Smooth muscle cell (in vitro differentiated cells): ENCODE data around the gene P2RY11. TPM values are rescaled to one million over a fixed set of nuclear protein-coding genes. Genes with fewer than 3 reads are reported as not detected.

Source experiments
- DNase-seq: peaks from one replicate; lab custom pipeline; 2025; ENCODE audit not compliant: unreplicated experiment; lab: John Stamatoyannopoulos, UW
- H2AFZ ChIP-seq: fragments of 200-600 bp; sonication (generic); 2 replicates; pipeline ENCODE4 v1.6.0; 2016; ENCODE audit warnings: antibody characterized with exemption, low read depth, mild to moderate bottlenecking
- H3F3A ChIP-seq: fragments of 200-600 bp; sonication (generic); 2 replicates; pipeline ENCODE4 v1.6.0; 2017; ENCODE audit warnings: antibody characterized with exemption, low read depth
- H3K27ac ChIP-seq: fragments of 200-600 bp; sonication (generic); 2 replicates; pipeline ENCODE4 v1.5.1; 2016; ENCODE audit warnings: low read depth, mild to moderate bottlenecking
- H3K27me3 ChIP-seq: fragments of 200-600 bp; sonication (generic); 2 replicates; pipeline ENCODE4 v1.6.1; 2016; ENCODE audit warnings: low read depth, mild to moderate bottlenecking
- H3K36me3 ChIP-seq: fragments of 200-600 bp; sonication (generic); 2 replicates; pipeline ENCODE4 v1.5.1; 2016; ENCODE audit warnings: low read depth
- H3K4me1 ChIP-seq: fragments of 200-600 bp; sonication (generic); 2 replicates; pipeline ENCODE4 v1.5.1; 2016; ENCODE audit warnings: low read depth
- H3K4me2 ChIP-seq: fragments of 200-600 bp; sonication (generic); 2 replicates; pipeline ENCODE4 v1.6.0; 2016; ENCODE audit warnings: mild to moderate bottlenecking
- H3K4me3 ChIP-seq: fragments of 200-600 bp; sonication (generic); 2 replicates; pipeline ENCODE4 v1.5.1; 2016; ENCODE audit warnings: mild to moderate bottlenecking
- H3K79me2 ChIP-seq: fragments of 200-600 bp; sonication (generic); 2 replicates; pipeline ENCODE4 v1.6.0; 2016; ENCODE audit warnings: low read depth, mild to moderate bottlenecking
- H3K9ac ChIP-seq: fragments of 200-600 bp; sonication (generic); 2 replicates; pipeline ENCODE4 v1.6.0; 2016; ENCODE audit warnings: low read depth
- H3K9me3 ChIP-seq: fragments of 200-600 bp; sonication (generic); replicated peaks from 2 replicates; pipeline ENCODE4 v1.5.1; 2016; ENCODE audit warnings: low read depth
- H4K20me1 ChIP-seq: fragments of 200-600 bp; sonication (generic); 2 replicates; pipeline ENCODE4 v1.6.0; 2016; ENCODE audit warnings: low read depth
- whole genome bisulfite sequencing: methylation state at CpG from one replicate; pipeline ENCODE4 v1.1.7; 2016; ENCODE audit warnings: low lambda C conversion rate; 5-methylcytosine and 5-hydroxymethylcytosine counted together
- polyA plus RNA-seq: library from polyadenylated mRNA; unstranded; fragments of >200 nt; fragmentation: Nextera tagmentation; extraction: Ambion mirVana; gene quantifications from 2 replicates; pipeline ENCODE4 v1.2.1, GENCODE V29; 2016
- total RNA-seq: library from RNA; depleted of rRNA; stranded (reverse); fragments of >200 nt; gene quantifications from 2 replicates; pipeline ENCODE4 v1.2.3, GENCODE V29; 2014
- TF ChIP-seq, protein P1 (sequence below): fragments of 200-600 bp; sonication (generic); IDR thresholded peaks from 2 replicates; pipeline ENCODE4 v1.5.1; 2017; ENCODE audit warnings: borderline replicate concordance, mild to moderate bottlenecking, antibody characterized with exemption; ENCODE audit not compliant: insufficient read depth, poor library complexity, severe bottlenecking

Gene P2RY11
- total and polyA plus RNA-seq, 2 experiments from 2014 or later: 1.5 to 3.8 TPM

- Histone ChIP-seq H3K9me3 (no peaks in the 10 kb centered on the region), H3K4me1 (no peaks in the 10 kb centered on the region), H3K4me3 (no peak overlapping the region), H3K4me2 (no peak overlapping the region), H3K27ac (no peak overlapping the region), H3K79me2 (no peaks in the 10 kb centered on the region), H3K9ac (no peak overlapping the region), H3F3A (no peaks in the 10 kb centered on the region), H3K36me3 (peaks cover 7% of the 10 kb centered on the region), H2AFZ (no peak overlapping the region), H3K27me3 (no peaks in the 10 kb centered on the region), H4K20me1 (no peaks in the 10 kb centered on the region)
- TF ChIP-seq, protein P1, sequence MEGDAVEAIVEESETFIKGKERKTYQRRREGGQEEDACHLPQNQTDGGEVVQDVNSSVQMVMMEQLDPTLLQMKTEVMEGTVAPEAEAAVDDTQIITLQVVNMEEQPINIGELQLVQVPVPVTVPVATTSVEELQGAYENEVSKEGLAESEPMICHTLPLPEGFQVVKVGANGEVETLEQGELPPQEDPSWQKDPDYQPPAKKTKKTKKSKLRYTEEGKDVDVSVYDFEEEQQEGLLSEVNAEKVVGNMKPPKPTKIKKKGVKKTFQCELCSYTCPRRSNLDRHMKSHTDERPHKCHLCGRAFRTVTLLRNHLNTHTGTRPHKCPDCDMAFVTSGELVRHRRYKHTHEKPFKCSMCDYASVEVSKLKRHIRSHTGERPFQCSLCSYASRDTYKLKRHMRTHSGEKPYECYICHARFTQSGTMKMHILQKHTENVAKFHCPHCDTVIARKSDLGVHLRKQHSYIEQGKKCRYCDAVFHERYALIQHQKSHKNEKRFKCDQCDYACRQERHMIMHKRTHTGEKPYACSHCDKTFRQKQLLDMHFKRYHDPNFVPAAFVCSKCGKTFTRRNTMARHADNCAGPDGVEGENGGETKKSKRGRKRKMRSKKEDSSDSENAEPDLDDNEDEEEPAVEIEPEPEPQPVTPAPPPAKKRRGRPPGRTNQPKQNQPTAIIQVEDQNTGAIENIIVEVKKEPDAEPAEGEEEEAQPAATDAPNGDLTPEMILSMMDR: no peak
- 96% methylated on average over 39 of the region's 39 CpGs for WGBS
- DNase-seq: no peak
Measured at GRCh38 chr19:10135551-10136334, 24.2 kb downstream of the P2RY11 start.

GRCh38 chr19:10136936-10137335, 25.4 kb downstream of the P2RY11 start:
- no peaks in the 10 kb centered on the region for H3K4me1 ChIP-seq
- no peak for DNase-seq
- peaks cover 18% of the 10 kb centered on the region for H3K36me3 ChIP-seq
- H3K4me2 ChIP-seq: no peak overlapping the region
- H3K27me3 ChIP-seq: no peaks in the 10 kb centered on the region
- H3K79me2 ChIP-seq: no peaks in the 10 kb centered on the region
- no peak overlapping the region for H3K27ac ChIP-seq
- TF ChIP-seq, protein P1: no peak
- H4K20me1 ChIP-seq: no peaks in the 10 kb centered on the region
- H3K9ac ChIP-seq: no peak overlapping the region
- H3F3A ChIP-seq: no peaks in the 10 kb centered on the region
- no peaks in the 10 kb centered on the region for H3K9me3 ChIP-seq
- no peak overlapping the region for H3K4me3 ChIP-seq
- H2AFZ ChIP-seq: no peak overlapping the region
- WGBS: 98% methylated on average over 14 of the region's 14 CpGs

DNA sequence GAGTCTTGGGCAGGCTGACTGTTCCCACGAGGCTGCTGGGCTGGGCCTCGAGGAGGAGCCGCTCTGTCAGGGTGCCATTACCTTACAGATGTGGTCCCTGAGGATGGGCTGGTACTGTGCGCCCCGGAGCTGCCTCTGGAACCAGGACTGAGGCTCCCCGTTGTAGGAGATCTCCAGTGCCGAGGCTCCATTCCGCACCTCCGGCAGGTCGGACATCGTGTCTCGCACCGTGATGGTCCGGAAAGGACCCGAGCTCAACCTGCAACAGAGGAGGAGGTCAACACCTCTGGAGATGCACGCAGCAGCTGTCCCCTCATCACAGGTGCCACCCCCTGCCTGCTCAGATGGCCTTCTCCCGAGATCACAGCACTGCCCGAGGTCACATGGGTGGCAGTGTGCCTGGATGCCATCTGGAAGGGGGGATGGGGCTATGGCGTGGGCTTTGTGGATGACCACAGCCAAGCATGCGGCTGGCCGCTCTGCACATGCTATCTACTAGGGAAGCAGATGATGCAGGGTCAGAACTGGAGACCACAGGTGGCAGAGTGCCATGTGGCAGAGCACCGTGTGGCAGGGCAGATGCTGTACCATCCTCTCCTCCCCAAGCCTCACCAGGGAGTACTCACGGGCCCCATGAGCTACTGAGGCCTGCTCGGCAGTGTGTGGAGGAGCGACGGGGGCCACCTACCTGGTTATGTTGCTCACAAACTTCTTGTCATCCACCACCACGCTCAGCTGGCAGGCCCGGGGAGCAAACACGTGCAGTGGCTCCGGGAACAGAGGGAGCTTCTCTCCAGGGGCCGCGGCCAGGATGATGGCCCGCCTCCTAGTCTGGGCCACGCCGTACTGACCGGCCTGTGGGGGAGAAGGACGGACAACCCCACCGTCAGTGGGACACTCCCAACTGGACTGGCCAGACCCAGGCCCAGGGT, 26.5 kb downstream of the P2RY11 start:
- TF ChIP-seq, protein P1: no peak
- Histone ChIP-seq H3F3A (no peaks in the 10 kb centered on the region), H3K27ac (no peak overlapping the region), H3K4me1 (no peaks in the 10 kb centered on the region), H2AFZ (no peak overlapping the region), H3K4me2 (no peak overlapping the region), H3K9me3 (no peaks in the 10 kb centered on the region), H4K20me1 (no peaks in the 10 kb centered on the region), H3K79me2 (no peaks in the 10 kb centered on the region), H3K27me3 (no peaks in the 10 kb centered on the region), H3K4me3 (no peak overlapping the region), H3K36me3 (peaks cover 18% of the 10 kb centered on the region), H3K9ac (no peak overlapping the region)
- no peak for DNase-seq
- WGBS: 97% methylated on average over 38 of the region's 38 CpGs
